ENCODE results near the gene PLPP1.

- TF ChIP-seq CTCF (IDR thresholded peaks at IDR 0.05; ENCODE audit: low read depth, low read length, poor library complexity, severe bottlenecking), result no peak
- no peak for TF ChIP-seq EZH2phosphoT487 (IDR thresholded peaks at IDR 0.05; ENCODE audit: borderline replicate concordance, low read length)
These were observed 25.7 kb downstream of the PLPP1 start for GRCh38 chr5:55509097-55509496.
